HepG2 (cell line): ENCODE results near the gene PLS1. TPM values are rescaled to one million over a fixed set of nuclear protein-coding genes. Genes with fewer than 3 reads are reported as not detected.

Experiments
- ARHGAP35 ChIP-seq: sonication (generic); formaldehyde crosslinking; IDR thresholded peaks from 2 replicates; pipeline ENCODE4 v1.9.0; 2022; ENCODE audit warnings: mild to moderate bottlenecking, inconsistent platforms, moderate library complexity, missing genetic modification reagents, borderline replicate concordance
- ATF6 ChIP-seq: sonication (generic); formaldehyde crosslinking; conservative IDR thresholded peaks from 2 replicates; pipeline ENCODE4 v1.4.0; 2020; ENCODE audit warnings: missing genetic modification reagents
- BCL3 ChIP-seq: sonication (generic); formaldehyde crosslinking; IDR thresholded peaks from 2 replicates; pipeline ENCODE4 v1.5.1; 2020; ENCODE audit warnings: mild to moderate bottlenecking, missing genetic modification reagents, moderate library complexity
- JDP2 ChIP-seq: sonication (generic); formaldehyde crosslinking; IDR thresholded peaks from 2 replicates; pipeline ENCODE4 v1.8.1; 2022; ENCODE audit warnings: missing genetic modification reagents, borderline replicate concordance
- KMT2B ChIP-seq: IDR thresholded peaks from 2 replicates; pipeline ENCODE4 v1.6.1; 2016; ENCODE audit warnings: missing genetic modification reagents, missing compliant biosample characterization
- MED8 ChIP-seq: sonication (generic); formaldehyde crosslinking; IDR thresholded peaks from 2 replicates; pipeline ENCODE4 v1.8.1; 2023; ENCODE audit warnings: mild to moderate bottlenecking, missing genetic modification reagents; ENCODE audit not compliant: insufficient replicate concordance
- NR2F1 ChIP-seq, 2 experiments: fragments of 450-650 bp in 1 of 2; formaldehyde crosslinking in 1 of 2; IDR thresholded peaks; 2 replicates each; pipeline versions ENCODE4 v1.5.0 to v1.6.1; 2016 to 2020; ENCODE audit warnings: mild to moderate bottlenecking in 1 of 2, missing compliant biosample characterization in 1 of 2, missing genetic modification reagents in 1 of 2, moderate library complexity in 1 of 2
- PHF21A ChIP-seq: sonication (generic); formaldehyde crosslinking; IDR thresholded peaks from 2 replicates; pipeline ENCODE4 v1.5.0; 2020; ENCODE audit warnings: mild to moderate bottlenecking, missing genetic modification reagents
- RFXAP ChIP-seq: sonication (generic); formaldehyde crosslinking; IDR thresholded peaks from 2 replicates; pipeline ENCODE4 v1.4.0; 2020; ENCODE audit warnings: missing genetic modification reagents, borderline replicate concordance
- SP2 ChIP-seq: sonication (generic); formaldehyde crosslinking; IDR thresholded peaks from 2 replicates; pipeline ENCODE4 v1.5.1; 2020; ENCODE audit warnings: mild to moderate bottlenecking, missing genetic modification reagents
- TAF1 ChIP-seq: sonication (generic); formaldehyde crosslinking; IDR thresholded peaks from 2 replicates; pipeline ENCODE4 v1.4.0; 2020; ENCODE audit warnings: missing genetic modification reagents
- ZBTB7B ChIP-seq: sonication (generic); formaldehyde crosslinking; IDR thresholded peaks from 2 replicates; pipeline ENCODE4 v1.4.0; 2020; ENCODE audit warnings: missing genetic modification reagents
- ZFP36L1 ChIP-seq: sonication (generic); formaldehyde crosslinking; IDR thresholded peaks from 2 replicates; pipeline ENCODE4 v1.8.0; 2022; ENCODE audit warnings: mild to moderate bottlenecking, missing genetic modification reagents, moderate library complexity
- ZMAT3 ChIP-seq: sonication (generic); formaldehyde crosslinking; conservative IDR thresholded peaks from 2 replicates; pipeline ENCODE4 v1.7.0; 2021; ENCODE audit warnings: missing genetic modification reagents
- ZNF503 ChIP-seq: sonication (generic); formaldehyde crosslinking; IDR thresholded peaks from 2 replicates; pipeline ENCODE4 v1.4.0; 2020; ENCODE audit warnings: missing genetic modification reagents
- ZNF672 ChIP-seq: sonication (generic); formaldehyde crosslinking; IDR thresholded peaks from 2 replicates; pipeline ENCODE4 v1.8.1; 2022; ENCODE audit warnings: missing genetic modification reagents
- ZNF704 ChIP-seq: sonication (generic); formaldehyde crosslinking; IDR thresholded peaks from 2 replicates; pipeline ENCODE4 v1.8.1; 2023; ENCODE audit warnings: mild to moderate bottlenecking, inconsistent platforms, moderate library complexity, missing genetic modification reagents, borderline replicate concordance
- ZSCAN12 ChIP-seq: sonication (generic); formaldehyde crosslinking; IDR thresholded peaks from 2 replicates; pipeline ENCODE4 v1.9.0; 2021; ENCODE audit warnings: mild to moderate bottlenecking, missing genetic modification reagents
- polyA plus RNA-seq, 8 experiments: library from polyadenylated mRNA; depleted of rRNA in 3 of 8; stranded (reverse) in 7 of 8; unstranded in 1 of 8; fragments of >200 nt; fragmentation: Illumina TruSeq in 4 of 8; extraction: Trizol in 4 of 8; gene quantifications; 2 replicates each; pipeline versions ENCODE4 v1.2.1 to v1.2.3, GENCODE V29; 2011 to 2016; ENCODE audit warnings: low read depth in 4 of 8, missing spikeins in 1 of 8, mixed read lengths in 1 of 8; ENCODE audit not compliant: insufficient read depth in 1 of 8
- total RNA-seq, 5 experiments: library from RNA; depleted of rRNA; stranded (reverse); fragments of >200 nt; fragmentation: Illumina TruSeq; extraction: Trizol; gene quantifications; 2 replicates each; pipeline ENCODE4 v1.2.3, GENCODE V29; 2016; ENCODE audit warnings: low read depth in 1 of 5

The PLS1 gene
- total and polyA plus RNA-seq, 2 of the 13 experiments (the other 11 are each of a cell fraction or from before 2014, with no cell fraction given): 11.2 to 21.1 TPM

GRCh38 chr3:142578329-142579223 lies 17.6 kb upstream of the PLS1 start, which contains the start of gene ATR (continued):
- TF ChIP-seq BCL3 (no peak; the same call in 1 of the 2 replicates), TAF1 (CRISPR knock-in tag) (peak; percentile 93), ZBTB7B (CRISPR knock-in tag) (peak; percentile 47; the same call in 1 of the 2 replicates), ZNF704 (peak; percentile 98), ZNF672 (CRISPR knock-in tag) (peak; percentile 45; the same call in 1 of the 2 replicates), KMT2B (CRISPR knock-in tag) (peak; percentile 100), ATF6 (CRISPR knock-in tag) (peak; percentile 86; the same call in 1 of the 2 replicates), ZSCAN12 (CRISPR knock-in tag) (peak; percentile 79; the same call in 1 of the 2 replicates), ZNF503 (CRISPR knock-in tag) (peak; percentile 88), JDP2 (CRISPR knock-in tag) (peak; percentile 66; the same call in 1 of the 2 replicates), RFXAP (CRISPR knock-in tag) (peak; percentile 90), PHF21A (CRISPR knock-in tag) (peak; percentile 86), MED8 (CRISPR knock-in tag) (peak; percentile 82), ZFP36L1 (CRISPR knock-in tag) (no peak; the same call in 1 of the 2 replicates), NR2F1 (CRISPR knock-in tag; IDR thresholded peaks at IDR 0.05) (no peak), SP2 (peak; percentile 71), ARHGAP35 (peak; percentile 85; the same call in 1 of the 2 replicates), ZMAT3 (peak; percentile 93)
